Liver (tissue), 9 donors: ENCODE data around the gene KRT27. TPM values are rescaled to one million over a fixed set of nuclear protein-coding genes. Genes with fewer than 3 reads are reported as not detected.

Source experiments
- DNase-seq: peaks from one replicate; pipeline ENCODE4 v3.0.0-alpha.2; 2017; ENCODE audit warnings: low spot score
- H3K27ac ChIP-seq, 2 donors: one replicate each; pipeline ENCODE4 v1.7.0; 2013; ENCODE audit warnings: inconsistent platforms in 2 of 2, low read length in 2 of 2, control low read depth in 1 of 2, low read depth in 1 of 2, mild to moderate bottlenecking in 1 of 2
- H3K27me3 ChIP-seq, 4 donors: one replicate each; pipeline versions ENCODE4 v1.6.1 to v1.7.0; 2013; ENCODE audit warnings: low read length in 3 of 4, inconsistent platforms in 1 of 4, mild to moderate bottlenecking in 1 of 4, moderate library complexity in 1 of 4; ENCODE audit not compliant: control insufficient read depth in 4 of 4, insufficient read depth in 4 of 4
- H3K36me3 ChIP-seq, 4 donors: one replicate each; pipeline versions ENCODE4 v1.6.1 to v1.7.0; 2013; ENCODE audit warnings: low read length in 3 of 4, mild to moderate bottlenecking in 3 of 4, low read depth in 1 of 4, moderate library complexity in 1 of 4; ENCODE audit not compliant: control insufficient read depth in 4 of 4, insufficient read depth in 3 of 4
- H3K4me1 ChIP-seq, 4 donors: one replicate each; pipeline versions ENCODE4 v1.6.1 to v1.7.0; 2013; ENCODE audit warnings: low read length in 3 of 4, mild to moderate bottlenecking in 3 of 4, moderate library complexity in 1 of 4; ENCODE audit not compliant: control insufficient read depth in 4 of 4, insufficient read depth in 4 of 4
- H3K4me3 ChIP-seq, 3 donors: one replicate each; pipeline versions ENCODE4 v1.6.1 to v1.7.0; 2013; ENCODE audit warnings: low read length in 3 of 3, control low read depth in 1 of 3, low read depth in 1 of 3, mild to moderate bottlenecking in 1 of 3
- H3K9ac ChIP-seq, 2 donors: one replicate each; pipeline ENCODE4 v1.7.0; 2013; ENCODE audit warnings: low read length in 2 of 2, mild to moderate bottlenecking in 2 of 2, moderate library complexity in 2 of 2, control low read depth in 1 of 2, low read depth in 1 of 2
- H3K9me3 ChIP-seq, 4 donors: one replicate each; pipeline versions ENCODE4 v1.6.1 to v1.7.0; 2013; ENCODE audit warnings: low read length in 3 of 4; ENCODE audit not compliant: control insufficient read depth in 4 of 4
- EGR1 ChIP-seq, 2 donors: IDR thresholded peaks; 2 replicates each; pipeline ENCODE4 v1.6.1; 2016 to 2018; ENCODE audit warnings: antibody characterized with exemption in 2 of 2, low read depth in 2 of 2
- FOXA1 ChIP-seq: IDR thresholded peaks from 2 replicates; pipeline ENCODE4 v1.6.1; 2016; ENCODE audit warnings: antibody characterized with exemption
- FOXA2 ChIP-seq: IDR thresholded peaks from 2 replicates; pipeline ENCODE4 v1.6.1; 2016; ENCODE audit warnings: antibody characterized with exemption
- GABPA ChIP-seq, 2 donors: IDR thresholded peaks in 1 of 2; conservative IDR thresholded peaks in 1 of 2; 2 replicates each; pipeline ENCODE4 v1.6.1; 2016; ENCODE audit warnings: antibody characterized with exemption in 2 of 2, mild to moderate bottlenecking in 1 of 2, moderate library complexity in 1 of 2
- HNF4A ChIP-seq, 2 donors: conservative IDR thresholded peaks; 2 replicates each; pipeline ENCODE4 v1.6.1; 2016; ENCODE audit warnings: antibody characterized with exemption in 2 of 2, mild to moderate bottlenecking in 2 of 2
- HNF4G ChIP-seq: IDR thresholded peaks from 2 replicates; pipeline ENCODE4 v1.6.1; 2016; ENCODE audit warnings: antibody characterized with exemption
- JUND ChIP-seq, 2 donors: IDR thresholded peaks; 2 replicates each; pipeline ENCODE4 v1.6.1; 2016; ENCODE audit warnings: antibody characterized with exemption in 2 of 2
- MAX ChIP-seq: IDR thresholded peaks from 2 replicates; pipeline ENCODE4 v1.6.1; 2016; ENCODE audit warnings: antibody characterized with exemption
- NR2F2 ChIP-seq: IDR thresholded peaks from 2 replicates; pipeline ENCODE4 v1.6.1; 2016; ENCODE audit warnings: antibody characterized with exemption
- RAD21 ChIP-seq, 2 donors: IDR thresholded peaks; 2 replicates each; pipeline ENCODE4 v1.6.1; 2016; ENCODE audit warnings: antibody characterized with exemption in 2 of 2, mild to moderate bottlenecking in 2 of 2
- REST ChIP-seq: IDR thresholded peaks from 2 replicates; pipeline ENCODE4 v1.6.1; 2016; ENCODE audit warnings: antibody characterized with exemption, mild to moderate bottlenecking
- RXRA ChIP-seq, 2 donors: IDR thresholded peaks; 2 replicates each; pipeline ENCODE4 v1.6.1; 2017 to 2018; ENCODE audit warnings: antibody characterized with exemption in 2 of 2, mild to moderate bottlenecking in 1 of 2
- SP1 ChIP-seq: IDR thresholded peaks from 2 replicates; pipeline ENCODE4 v1.6.1; 2018; ENCODE audit warnings: antibody characterized with exemption, mild to moderate bottlenecking
- TAF1 ChIP-seq: conservative IDR thresholded peaks from 2 replicates; pipeline ENCODE4 v1.6.1; 2016; ENCODE audit warnings: antibody characterized with exemption, mild to moderate bottlenecking
- YY1 ChIP-seq: IDR thresholded peaks from 2 replicates; pipeline ENCODE4 v1.6.1; 2016; ENCODE audit warnings: antibody characterized with exemption, mild to moderate bottlenecking
- WGBS: extraction: QIAGEN DNeasy Blood & Tissue Kit; methylation state at CpG from one replicate; pipeline ENCODE4 v1.1.7; 2013; 5-methylcytosine and 5-hydroxymethylcytosine counted together
- polyA plus RNA-seq, 2 donors: library from polyadenylated mRNA; stranded (reverse) in 1 of 2; unstranded in 1 of 2; fragments of 200-250 nt in 1 of 2; fragments of >200 nt in 1 of 2; fragmentation: Nextera tagmentation in 1 of 2; extraction: Ambion mirVana in 1 of 2; gene quantifications; one replicate each; pipeline versions ENCODE4 v1.2.1 to v1.2.3, GENCODE V29; 2013 to 2015
- total RNA-seq, 2 donors: library from RNA; depleted of rRNA; stranded (reverse); fragments of >200 nt; gene quantifications; one replicate each; pipeline ENCODE4 v1.2.3, GENCODE V29; 2014
- TF ChIP-seq, protein P1 (sequence below): fragments of 150-350 bp; IDR thresholded peaks from 2 replicates; pipeline ENCODE4 v1.5.1; 2017; ENCODE audit warnings: improper control_type of control experiment, low read depth, low read length; ENCODE audit not compliant: missing input control
- TF ChIP-seq, protein P2 (sequence below): IDR thresholded peaks from 2 replicates; pipeline ENCODE4 v1.6.1; 2016; ENCODE audit warnings: antibody characterized with exemption
- TF ChIP-seq, protein P3 (sequence below): IDR thresholded peaks from 2 replicates; pipeline ENCODE4 v1.6.1; 2016; ENCODE audit warnings: antibody characterized with exemption
- donor health status: healthy.
- donor health status: healthy.
- donor health status: healthy.
- donor health status: healthy.
- donor health status: healthy.

KRT27 gene
- total and polyA plus RNA-seq, 4 donors, result not detected

GRCh38 chr17:40824015-40824832, 41.9 kb upstream of the KRT27 start:
- Histone ChIP-seq H3K4me1 (peaks cover 0 to 6% (median 4%) of the 10 kb centered on the region in 4 donors), H3K9ac (no peak overlapping the region), H3K27me3 (no peaks in the 10 kb centered on the region), H3K36me3 (no peaks in the 10 kb centered on the region), H3K4me3 (no peak overlapping the region), H3K27ac (no peak overlapping the region), H3K9me3 (no peaks in the 10 kb centered on the region)
- no peak for DNase-seq
- WGBS, result 96% methylated on average over 1 of the region's 1 CpG
- TF ChIP-seq, protein P1, sequence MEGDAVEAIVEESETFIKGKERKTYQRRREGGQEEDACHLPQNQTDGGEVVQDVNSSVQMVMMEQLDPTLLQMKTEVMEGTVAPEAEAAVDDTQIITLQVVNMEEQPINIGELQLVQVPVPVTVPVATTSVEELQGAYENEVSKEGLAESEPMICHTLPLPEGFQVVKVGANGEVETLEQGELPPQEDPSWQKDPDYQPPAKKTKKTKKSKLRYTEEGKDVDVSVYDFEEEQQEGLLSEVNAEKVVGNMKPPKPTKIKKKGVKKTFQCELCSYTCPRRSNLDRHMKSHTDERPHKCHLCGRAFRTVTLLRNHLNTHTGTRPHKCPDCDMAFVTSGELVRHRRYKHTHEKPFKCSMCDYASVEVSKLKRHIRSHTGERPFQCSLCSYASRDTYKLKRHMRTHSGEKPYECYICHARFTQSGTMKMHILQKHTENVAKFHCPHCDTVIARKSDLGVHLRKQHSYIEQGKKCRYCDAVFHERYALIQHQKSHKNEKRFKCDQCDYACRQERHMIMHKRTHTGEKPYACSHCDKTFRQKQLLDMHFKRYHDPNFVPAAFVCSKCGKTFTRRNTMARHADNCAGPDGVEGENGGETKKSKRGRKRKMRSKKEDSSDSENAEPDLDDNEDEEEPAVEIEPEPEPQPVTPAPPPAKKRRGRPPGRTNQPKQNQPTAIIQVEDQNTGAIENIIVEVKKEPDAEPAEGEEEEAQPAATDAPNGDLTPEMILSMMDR, result no peak
- TF ChIP-seq HNF4A (conservative IDR thresholded peaks at IDR 0.05) (no peak), YY1 (no peak), RXRA (IDR thresholded peaks at IDR 0.05) (no peak), EGR1 (IDR thresholded peaks at IDR 0.05; ENCODE audit: low read depth in 2 of 2) (no peak), HNF4G (no peak), FOXA1 (no peak), GABPA (IDR thresholded peaks at IDR 0.05 in 1 of 2, conservative IDR thresholded peaks at IDR 0.05 in 1 of 2) (no peak), FOXA2 (no peak), NR2F2 (no peak), TAF1 (no peak), JUND (IDR thresholded peaks at IDR 0.05) (no peak), SP1 (no peak), REST (no peak), MAX (no peak), RAD21 (IDR thresholded peaks at IDR 0.05) (no peak)
- TF ChIP-seq, protein P2, sequence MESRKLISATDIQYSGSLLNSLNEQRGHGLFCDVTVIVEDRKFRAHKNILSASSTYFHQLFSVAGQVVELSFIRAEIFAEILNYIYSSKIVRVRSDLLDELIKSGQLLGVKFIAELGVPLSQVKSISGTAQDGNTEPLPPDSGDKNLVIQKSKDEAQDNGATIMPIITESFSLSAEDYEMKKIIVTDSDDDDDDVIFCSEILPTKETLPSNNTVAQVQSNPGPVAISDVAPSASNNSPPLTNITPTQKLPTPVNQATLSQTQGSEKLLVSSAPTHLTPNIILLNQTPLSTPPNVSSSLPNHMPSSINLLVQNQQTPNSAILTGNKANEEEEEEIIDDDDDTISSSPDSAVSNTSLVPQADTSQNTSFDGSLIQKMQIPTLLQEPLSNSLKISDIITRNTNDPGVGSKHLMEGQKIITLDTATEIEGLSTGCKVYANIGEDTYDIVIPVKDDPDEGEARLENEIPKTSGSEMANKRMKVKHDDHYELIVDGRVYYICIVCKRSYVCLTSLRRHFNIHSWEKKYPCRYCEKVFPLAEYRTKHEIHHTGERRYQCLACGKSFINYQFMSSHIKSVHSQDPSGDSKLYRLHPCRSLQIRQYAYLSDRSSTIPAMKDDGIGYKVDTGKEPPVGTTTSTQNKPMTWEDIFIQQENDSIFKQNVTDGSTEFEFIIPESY, result no peak
- TF ChIP-seq, protein P3, sequence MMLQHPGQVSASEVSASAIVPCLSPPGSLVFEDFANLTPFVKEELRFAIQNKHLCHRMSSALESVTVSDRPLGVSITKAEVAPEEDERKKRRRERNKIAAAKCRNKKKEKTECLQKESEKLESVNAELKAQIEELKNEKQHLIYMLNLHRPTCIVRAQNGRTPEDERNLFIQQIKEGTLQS, result no peak
